GM18508 (cell line): ENCODE measurements around the gene SNAP29.
"Not testable (repeated sequence)": the region's sequence is repeated elsewhere in the genome, so short reads cannot be mapped to it uniquely, and the experiment has no call there.

ENCODE experiments used
- ATAC-seq: cut with Tn5 transposase; IDR thresholded peaks from one replicate; pipeline ENCODE4 v1.9.1; 2021; ENCODE audit warnings: moderate number of reproducible peaks; ENCODE audit not compliant: insufficient read depth, unreplicated experiment

The SNAP29 gene

GRCh38 chr22:20834206-20834605 is 24.6 kb upstream of the SNAP29 start:
- no peak for ATAC-seq

DNA sequence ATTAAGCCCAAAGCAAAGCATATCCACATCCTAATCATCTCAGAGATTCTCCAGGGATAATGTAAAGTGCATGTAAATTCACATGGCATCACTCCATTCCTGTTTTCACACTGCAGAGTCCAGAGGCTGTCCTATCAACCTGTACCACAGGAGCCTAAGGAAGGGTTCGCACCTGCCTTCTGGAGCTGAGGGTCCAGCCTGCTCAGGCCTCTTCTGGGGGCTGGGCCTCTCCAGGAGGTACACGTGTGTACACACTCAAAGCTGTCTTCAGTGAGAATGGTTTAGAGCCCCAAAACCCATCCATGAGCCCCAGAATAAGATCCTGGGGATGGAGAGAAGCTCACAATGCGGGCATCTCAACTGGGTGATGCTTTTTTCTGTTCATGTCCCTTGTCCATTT is 24.1 kb upstream of the SNAP29 start:
- ATAC-seq = no peak

DNA sequence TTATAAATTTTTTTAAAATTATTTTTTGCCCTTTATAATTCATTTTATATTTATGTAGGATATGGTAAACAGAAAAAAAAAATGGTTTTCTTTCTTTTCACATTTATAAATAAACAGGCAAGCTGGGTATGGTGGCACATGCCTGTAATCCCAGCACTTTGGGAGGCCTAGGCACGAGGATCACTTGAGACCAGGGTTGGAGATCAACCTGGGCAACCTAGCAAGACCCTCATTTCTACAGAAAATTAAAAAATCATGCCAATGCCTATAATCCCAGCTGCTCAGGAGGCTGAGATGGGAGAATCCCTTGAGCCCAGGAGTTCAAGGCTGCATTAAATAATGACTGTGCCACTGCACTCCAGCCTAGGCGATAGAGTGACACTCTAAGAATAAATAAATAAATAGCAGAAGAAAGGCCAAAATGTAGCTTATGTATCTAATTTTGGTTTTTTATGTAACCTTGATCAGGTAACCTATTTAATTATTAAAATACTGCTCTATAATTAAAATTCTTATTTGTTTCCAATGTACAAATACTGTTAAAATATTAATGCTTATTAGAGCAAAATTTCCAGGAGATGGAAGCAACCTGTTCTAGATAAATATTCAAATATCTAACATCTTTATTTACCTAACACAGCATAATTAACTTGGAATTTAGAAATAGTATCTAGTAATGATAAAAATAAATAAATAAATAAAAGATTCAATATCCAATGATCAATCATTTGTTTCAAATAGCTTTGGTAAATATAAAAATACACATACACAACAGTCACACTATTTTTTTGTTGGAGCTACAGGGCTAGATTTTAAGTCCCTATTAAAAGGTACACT is 21.6 kb upstream of the SNAP29 start:
- no peak for ATAC-seq

GRCh38 chr22:20839354-20839753 is 19.5 kb upstream of the SNAP29 start:
- not testable (repeated sequence) for ATAC-seq

- ATAC-seq = no peak
These were observed 18.8 kb upstream of the SNAP29 start for GRCh38 chr22:20839837-20840645.

DNA sequence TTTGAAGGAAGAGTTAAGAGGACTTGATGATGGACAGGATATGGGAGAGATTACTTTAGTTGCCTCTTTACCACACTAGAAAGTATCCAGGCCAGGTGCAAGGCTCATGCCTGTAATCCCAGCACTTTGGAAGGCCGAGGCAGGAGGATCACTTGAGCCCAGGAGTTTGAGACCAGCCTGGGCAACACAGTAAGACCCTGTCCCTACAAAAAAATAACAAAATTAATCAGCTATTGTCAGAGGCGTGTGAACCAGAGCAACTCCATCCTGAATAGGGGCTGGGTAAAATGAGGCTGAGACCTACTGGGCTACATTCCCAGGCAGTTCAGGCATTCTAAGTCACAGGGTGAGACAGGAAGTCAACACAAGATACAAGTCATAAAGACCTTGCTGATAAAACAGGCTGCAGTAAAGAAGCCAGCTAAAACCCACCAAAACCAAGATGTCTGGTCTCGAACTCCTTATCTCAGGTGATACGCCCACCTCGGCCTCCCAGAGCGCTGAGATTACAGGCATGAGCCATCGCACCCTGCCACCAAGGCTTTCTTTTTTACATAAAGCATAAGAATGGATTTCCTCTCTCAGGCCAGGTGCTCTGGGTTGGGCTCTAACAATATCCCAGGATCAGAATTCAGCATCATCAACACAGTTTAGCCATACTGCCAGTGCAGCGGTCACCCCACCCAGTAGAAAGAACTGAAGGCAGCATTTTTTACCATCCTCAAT is 18.0 kb upstream of the SNAP29 start:
- ATAC-seq = no peak

GRCh38 chr22:20843501-20843900 is 15.3 kb upstream of the SNAP29 start:
- no peak for ATAC-seq

DNA sequence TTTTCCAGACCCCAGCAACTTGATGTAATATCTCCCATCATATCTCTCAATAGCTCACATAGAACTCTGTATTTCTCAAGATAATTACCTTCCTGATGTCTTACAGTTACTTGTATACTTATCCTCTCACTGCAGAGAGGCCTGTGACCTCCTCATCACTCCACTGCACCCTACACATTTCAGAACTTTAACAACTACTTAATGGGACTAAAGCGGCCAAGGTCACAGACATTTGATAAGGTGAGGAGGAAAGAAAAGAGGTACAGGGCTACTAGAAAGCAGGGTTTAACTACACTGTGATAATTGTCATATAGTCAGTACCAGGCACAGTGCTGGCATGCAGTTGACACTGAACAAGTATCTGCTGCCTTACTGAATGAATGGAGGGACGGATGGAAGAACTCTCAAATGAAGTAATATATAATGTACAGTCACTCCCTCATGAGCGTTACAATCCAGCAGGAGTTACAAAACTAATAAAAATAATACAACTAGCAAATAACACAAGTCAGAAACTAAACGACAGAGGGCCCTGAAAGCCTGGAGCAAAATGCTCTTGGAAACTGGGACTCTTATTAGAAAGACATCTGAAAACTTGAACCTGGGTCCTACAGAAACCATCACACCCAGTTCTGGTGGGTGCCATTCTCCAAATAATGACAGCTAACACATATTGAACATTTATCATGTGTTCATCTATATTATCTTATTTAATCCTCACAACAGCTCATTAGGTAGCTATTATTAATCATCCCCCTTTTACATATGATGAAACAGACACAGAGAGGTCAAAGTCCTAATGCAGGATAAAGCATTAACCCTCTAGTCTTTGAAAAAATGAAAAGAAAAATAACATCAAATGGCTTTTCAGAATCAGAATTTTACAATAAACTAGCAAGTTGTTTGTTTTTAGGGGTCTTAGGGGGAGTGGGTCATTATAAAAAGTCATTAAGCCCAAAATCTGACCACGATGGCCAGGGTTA is 14.5 kb upstream of the SNAP29 start:
- no peak for ATAC-seq

- ATAC-seq = no peak
These were observed 11.4 kb upstream of the SNAP29 start for GRCh38 chr22:20847318-20847822.

- ATAC-seq = no peak
These were observed 6.7 kb upstream of the SNAP29 start for GRCh38 chr22:20852076-20852475.

DNA sequence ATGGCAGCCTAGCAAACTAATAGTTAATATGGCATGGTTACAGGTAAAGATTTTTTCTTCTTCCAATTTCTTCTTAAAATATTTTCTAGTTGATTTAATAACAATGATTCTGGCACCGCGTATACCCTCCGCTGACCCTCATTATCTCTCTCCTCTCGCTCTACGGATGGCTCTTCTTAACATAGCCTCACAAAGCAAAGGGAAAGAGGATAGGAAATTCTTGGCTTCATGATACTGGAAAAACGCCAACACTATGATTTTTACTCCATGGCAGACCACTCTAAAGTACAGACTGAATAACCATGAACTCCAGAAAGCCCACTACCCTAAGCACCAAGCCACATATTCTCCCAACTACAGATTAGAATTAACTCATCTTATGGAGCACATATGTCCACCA is 6.3 kb upstream of the SNAP29 start:
- ATAC-seq = no peak

- no peak for ATAC-seq
These were observed 5.6 kb upstream of the SNAP29 start for GRCh38 chr22:20853236-20853660.

- no peak for ATAC-seq
These were observed 1.6 kb upstream of the SNAP29 start for GRCh38 chr22:20857247-20857643.

- peak; percentile 39 for ATAC-seq
These were observed 781 bp upstream of the SNAP29 start for GRCh38 chr22:20857838-20858614.

- ATAC-seq = no peak
These were observed 808 bp downstream of the SNAP29 start for GRCh38 chr22:20859615-20860014.

GRCh38 chr22:20862540-20862939 is 3.7 kb downstream of the SNAP29 start:
- ATAC-seq = no peak

- no peak for ATAC-seq
These were observed 4.6 kb downstream of the SNAP29 start for GRCh38 chr22:20863366-20863765.

DNA sequence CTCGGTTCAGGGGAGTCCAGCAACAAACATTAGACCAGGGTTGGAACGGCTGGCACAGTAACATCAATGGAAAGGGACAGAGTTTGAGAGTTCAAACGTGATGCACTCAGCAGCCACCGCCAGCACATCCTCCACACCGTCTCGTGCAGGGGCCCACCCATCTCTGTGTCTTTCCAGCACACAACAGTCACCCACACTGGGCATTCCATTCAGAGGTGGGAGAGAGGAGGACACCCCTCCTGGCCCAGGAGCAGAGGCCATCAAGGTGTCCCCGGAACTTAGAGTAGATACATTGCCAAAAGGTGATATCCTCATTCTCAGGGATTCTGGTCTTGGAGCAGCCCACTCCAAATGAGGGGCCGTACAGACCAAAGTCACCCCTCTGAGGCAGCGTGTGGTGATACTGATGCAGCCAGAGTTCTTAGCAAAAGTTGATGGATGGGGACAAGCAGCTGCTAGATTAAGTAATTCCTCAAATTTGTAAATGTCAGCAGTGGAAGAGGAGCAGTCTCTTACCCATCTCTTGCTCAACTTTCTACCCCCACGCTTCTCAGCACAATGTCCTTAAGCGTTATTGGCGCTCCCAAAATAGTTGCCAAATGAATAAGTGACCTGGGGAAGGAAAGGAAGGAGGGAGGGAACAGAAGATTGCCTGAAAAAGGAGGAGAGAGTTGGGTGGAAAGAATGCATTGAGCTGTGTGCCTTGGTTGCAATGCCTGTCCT is 5.5 kb downstream of the SNAP29 start:
- no peak for ATAC-seq
